Measurements from ENCODE around the gene SEMA4A.

DNA sequence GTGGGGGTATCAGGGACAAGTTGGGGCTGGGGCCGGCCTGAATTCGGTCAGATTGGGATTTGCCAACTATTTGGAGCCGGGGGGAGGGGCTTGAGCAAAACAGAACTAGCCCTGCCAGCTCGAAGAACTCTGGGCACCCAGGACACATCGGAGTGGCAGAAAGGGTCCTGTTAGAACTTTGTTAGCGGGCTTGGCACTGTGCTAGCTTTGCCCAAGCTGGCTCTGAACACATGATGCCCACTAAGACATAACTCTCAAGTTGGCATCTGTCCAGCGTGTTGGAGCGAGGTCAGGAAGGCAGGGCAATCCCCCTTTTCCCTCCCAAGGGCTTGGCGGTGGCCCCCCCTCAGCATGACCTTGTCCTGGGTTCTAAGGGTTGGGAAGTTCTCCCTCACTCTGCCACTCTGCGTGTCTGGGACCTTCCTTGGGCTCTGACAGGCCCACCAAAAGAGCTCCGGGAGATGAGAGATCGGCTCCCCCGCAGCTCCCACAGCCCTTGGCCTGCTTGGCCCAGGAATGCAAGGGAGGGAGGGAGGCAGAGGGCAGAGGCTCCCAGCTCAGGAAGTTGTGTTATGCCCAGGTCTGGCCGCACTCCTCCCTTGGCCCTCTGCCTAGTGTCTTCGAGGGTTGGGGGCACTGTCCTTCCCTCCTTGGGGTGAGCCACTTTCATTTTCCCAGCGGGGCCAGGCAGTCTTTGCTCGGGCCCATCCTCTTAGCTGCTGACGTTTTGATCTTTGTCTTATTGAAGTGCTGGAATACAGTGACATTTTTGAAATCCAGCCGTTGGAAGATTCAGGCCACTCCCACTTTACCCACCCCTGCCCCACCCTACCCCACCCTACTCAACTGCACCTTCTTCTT, 37.6 kb upstream of the SEMA4A start:
- TF ChIP-seq ZNF274 (IDR thresholded peaks at IDR 0.05; ENCODE audit: borderline replicate concordance, low read depth, low read length) (no peak), ID3 (CRISPR knock-in tag; IDR thresholded peaks at IDR 0.05) (no peak), ID3 (tag; IDR thresholded peaks at IDR 0.05) (no peak), CTCF (IDR thresholded peaks at IDR 0.05 in 2 of 3, conservative IDR thresholded peaks at IDR 0.05 in 1 of 3; ENCODE audit: insufficient read depth in 2 of 3, low read depth in 1 of 3, low read length in 3 of 3) (no peak), EZH2 (IDR thresholded peaks at IDR 0.05; ENCODE audit: borderline replicate concordance, low read depth, low read length) (no peak)
- TF ChIP-seq, protein P1, sequence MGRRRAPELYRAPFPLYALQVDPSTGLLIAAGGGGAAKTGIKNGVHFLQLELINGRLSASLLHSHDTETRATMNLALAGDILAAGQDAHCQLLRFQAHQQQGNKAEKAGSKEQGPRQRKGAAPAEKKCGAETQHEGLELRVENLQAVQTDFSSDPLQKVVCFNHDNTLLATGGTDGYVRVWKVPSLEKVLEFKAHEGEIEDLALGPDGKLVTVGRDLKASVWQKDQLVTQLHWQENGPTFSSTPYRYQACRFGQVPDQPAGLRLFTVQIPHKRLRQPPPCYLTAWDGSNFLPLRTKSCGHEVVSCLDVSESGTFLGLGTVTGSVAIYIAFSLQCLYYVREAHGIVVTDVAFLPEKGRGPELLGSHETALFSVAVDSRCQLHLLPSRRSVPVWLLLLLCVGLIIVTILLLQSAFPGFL (CRISPR knock-in tag; IDR thresholded peaks at IDR 0.05) = no peak
